D341Med (cell line): ENCODE measurements around the gene PCSK4.

Source experiments
- DNase-seq: peaks from one replicate; pipeline ENCODE4 v3.0.0; 2012; ENCODE audit warnings: low spot score

Gene PCSK4

DNA sequence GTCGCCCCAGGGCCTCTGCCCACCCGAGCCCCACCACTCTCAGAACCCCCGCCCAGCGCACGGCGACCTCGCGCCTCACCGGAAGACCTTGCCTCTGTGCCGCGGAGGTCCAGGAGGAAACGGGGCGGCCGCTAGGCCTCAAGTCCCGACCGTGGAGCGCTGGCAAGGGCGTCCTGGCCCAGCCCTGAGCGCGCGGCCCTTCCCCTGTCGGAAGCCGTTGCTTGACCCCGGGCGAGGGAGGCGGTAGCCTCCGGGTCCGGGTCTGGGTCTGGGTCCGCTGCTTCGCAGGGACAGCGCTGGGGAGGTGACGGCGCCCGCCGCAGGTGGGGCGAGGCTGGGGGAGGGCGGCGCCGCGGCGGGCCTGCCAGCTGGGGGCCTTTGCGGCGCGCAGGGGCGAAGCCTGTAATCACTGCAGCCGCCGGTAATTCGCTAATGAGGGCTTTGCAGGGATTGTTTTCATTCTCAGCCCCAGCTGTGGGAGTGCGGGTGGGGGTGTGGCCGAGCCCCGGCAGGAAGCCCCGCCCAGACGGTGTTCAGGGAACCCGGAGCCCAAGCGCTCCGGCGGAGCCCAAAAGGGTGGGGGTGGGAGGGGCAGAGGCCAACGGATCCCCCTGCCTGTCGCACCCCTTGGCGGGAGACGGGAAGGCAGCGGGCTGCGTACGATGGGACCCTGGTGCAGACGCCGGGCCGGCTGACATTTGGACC, 19.7 kb downstream of the PCSK4 start:
- DNase-seq: peak; percentile 96

DNA sequence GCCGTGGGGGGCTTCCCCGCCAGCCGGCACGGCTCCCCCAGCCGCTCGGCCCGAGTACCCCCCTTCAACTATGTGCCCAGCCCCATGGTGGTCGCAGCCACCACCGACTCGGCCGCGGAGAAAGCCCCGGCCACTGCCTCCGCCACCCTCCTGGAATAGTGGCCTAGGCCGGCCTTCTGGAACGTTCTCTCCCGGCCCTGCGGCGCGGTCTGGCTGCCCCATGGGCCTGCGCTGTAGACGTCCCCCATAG, 20.2 kb downstream of the PCSK4 start:
- DNase-seq: no peak

DNA sequence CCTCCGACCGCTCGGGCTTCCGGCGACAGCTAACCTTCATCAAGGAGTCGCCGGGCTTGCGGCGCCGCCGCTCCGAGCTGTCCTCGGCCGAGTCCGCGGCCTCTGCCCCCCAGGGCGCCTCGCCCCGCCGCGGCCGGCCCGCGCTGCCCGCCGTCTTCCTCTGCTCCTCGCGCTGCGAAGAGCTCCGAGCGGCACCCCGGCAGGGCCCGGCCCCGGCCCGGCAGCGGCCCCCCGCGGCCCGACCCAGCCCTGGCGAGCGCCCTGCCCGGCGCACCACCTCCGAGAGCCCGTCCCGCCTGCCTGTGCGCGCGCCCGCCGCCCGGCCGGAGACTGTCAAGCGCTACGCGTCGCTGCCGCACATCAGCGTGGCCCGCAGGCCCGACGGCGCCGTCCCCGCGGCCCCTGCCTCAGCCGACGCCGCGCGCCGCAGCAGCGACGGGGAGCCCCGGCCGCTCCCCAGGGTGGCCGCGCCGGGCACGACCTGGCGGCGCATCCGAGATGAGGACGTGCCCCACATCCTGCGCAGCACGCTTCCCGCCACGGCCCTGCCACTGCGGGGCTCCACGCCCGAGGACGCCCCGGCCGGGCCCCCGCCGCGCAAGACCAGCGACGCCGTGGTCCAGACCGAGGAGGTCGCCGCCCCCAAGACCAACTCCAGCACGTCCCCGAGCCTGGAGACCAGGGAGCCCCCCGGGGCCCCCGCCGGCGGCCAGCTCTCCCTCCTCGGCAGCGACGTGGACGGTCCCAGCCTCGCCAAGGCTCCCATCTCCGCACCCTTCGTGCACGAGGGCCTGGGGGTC, 20.7 kb downstream of the PCSK4 start:
- DNase-seq: peak; percentile 81

DNA sequence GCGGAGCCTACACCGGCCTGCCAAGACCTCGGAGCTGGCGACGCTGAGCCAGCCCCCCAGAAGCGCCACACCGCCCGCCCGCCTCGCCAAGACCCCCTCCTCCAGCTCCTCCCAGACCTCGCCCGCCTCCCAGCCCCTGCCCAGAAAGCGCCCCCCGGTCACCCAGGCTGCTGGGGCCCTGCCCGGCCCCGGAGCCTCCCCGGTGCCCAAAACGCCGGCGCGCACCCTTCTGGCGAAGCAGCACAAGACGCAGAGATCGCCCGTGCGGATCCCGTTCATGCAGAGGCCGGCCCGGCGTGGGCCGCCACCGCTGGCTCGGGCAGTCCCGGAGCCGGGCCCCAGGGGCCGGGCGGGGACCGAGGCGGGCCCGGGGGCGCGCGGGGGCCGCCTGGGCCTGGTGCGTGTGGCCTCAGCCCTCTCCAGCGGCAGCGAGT, 21.3 kb downstream of the PCSK4 start:
- DNase-seq: peak; percentile 79

DNA sequence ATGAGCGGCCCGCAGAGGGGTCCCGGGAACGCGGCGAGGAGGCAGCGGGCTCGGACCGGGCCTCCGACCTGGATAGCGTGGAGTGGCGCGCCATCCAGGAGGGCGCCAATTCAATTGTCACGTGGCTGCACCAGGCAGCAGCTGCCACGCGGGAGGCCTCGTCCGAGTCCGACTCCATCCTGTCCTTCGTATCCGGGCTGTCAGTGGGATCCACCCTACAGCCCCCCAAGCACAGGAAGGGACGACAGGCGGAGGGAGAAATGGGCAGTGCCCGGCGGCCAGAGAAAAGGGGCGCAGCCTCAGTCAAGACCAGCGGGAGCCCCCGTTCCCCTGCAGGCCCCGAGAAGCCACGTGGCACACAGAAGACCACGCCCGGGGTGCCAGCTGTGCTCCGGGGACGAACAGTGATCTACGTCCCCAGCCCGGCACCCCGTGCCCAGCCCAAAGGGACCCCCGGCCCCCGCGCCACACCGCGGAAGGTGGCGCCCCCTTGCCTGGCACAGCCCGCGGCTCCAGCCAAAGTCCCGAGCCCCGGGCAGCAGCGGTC, 21.8 kb downstream of the PCSK4 start:
- DNase-seq: no peak

DNA sequence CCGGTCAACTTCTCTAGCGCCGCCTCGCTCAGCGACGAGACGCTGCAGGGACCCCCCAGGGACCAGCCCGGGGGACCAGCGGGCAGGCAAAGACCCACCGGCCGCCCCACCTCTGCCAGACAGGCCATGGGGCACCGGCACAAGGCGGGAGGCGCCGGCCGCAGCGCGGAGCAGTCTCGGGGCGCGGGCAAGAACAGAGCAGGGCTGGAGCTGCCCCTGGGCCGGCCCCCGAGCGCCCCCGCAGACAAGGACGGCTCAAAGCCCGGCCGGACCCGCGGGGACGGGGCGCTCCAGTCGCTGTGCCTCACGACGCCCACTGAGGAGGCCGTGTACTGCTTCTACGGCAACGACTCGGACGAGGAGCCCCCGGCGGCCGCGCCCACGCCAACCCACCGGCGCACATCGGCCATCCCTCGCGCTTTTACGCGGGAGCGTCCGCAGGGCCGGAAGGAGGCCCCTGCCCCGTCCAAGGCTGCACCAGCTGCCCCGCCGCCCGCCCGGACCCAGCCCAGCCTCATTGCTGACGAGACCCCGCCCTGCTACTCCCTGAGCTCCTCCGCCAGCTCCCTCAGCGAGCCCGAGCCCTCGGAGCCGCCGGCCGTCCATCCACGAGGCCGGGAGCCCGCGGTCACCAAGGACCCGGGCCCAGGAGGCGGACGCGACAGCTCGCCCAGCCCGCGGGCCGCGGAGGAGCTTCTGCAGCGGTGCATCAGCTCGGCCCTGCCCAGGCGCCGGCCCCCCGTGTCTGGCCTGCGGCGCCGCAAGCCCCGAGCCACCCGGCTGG, 22.5 kb downstream of the PCSK4 start:
- no peak for DNase-seq

DNA sequence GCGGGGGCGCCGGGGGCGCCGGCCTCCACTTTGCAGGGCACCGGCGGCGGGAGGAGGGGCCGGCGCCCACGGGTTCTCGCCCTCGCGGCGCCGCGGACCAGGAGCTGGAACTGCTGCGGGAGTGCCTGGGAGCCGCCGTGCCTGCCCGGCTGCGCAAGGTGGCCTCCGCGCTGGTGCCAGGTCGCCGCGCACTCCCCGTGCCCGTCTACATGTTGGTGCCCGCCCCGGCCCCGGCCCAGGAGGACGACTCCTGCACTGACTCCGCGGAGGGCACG, 23.0 kb downstream of the PCSK4 start:
- no peak for DNase-seq

DNA sequence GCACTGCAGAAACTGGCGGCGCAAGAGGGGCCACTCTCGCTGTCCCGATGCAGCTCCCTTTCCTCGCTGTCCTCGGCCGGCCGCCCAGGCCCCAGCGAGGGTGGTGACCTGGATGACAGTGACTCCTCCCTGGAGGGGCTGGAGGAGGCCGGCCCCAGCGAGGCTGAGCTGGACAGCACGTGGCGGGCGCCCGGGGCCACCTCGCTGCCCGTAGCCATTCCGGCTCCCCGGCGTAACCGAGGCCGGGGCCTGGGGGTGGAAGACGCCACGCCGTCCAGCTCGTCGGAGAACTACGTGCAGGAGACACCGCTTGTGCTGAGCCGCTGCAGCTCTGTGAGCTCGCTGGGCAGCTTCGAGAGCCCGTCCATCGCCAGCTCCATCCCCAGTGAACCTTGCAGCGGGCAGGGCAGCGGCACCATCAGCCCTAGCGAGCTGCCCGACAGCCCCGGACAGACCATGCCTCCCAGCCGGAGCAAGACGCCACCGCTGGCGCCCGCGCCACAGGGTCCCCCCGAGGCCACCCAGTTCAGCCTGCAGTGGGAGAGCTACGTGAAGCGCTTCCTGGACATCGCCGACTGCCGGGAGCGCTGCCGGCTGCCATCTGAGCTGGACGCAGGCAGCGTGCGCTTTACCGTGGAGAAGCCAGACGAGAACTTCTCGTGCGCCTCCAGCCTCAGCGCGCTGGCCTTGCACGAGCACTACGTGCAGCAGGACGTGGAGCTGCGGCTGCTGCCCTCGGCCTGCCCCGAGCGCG, 23.5 kb downstream of the PCSK4 start:
- no peak for DNase-seq

DNA sequence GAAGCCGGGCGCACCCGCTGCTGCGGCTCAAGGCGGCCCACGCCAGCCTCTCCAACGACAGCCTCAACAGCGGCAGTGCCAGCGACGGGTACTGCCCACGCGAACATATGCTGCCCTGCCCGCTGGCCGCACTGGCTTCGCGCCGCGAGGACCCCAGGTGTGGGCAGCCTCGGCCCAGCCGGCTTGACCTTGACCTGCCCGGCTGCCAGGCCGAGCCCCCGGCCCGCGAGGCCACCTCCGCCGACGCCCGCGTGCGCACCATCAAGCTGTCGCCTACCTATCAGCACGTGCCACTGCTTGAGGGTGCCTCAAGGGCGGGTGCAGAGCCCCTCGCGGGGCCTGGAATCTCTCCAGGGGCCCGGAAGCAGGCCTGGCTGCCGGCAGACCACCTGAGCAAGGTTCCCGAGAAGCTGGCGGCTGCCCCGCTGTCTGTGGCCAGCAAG, 24.1 kb downstream of the PCSK4 start:
- no peak for DNase-seq

DNA sequence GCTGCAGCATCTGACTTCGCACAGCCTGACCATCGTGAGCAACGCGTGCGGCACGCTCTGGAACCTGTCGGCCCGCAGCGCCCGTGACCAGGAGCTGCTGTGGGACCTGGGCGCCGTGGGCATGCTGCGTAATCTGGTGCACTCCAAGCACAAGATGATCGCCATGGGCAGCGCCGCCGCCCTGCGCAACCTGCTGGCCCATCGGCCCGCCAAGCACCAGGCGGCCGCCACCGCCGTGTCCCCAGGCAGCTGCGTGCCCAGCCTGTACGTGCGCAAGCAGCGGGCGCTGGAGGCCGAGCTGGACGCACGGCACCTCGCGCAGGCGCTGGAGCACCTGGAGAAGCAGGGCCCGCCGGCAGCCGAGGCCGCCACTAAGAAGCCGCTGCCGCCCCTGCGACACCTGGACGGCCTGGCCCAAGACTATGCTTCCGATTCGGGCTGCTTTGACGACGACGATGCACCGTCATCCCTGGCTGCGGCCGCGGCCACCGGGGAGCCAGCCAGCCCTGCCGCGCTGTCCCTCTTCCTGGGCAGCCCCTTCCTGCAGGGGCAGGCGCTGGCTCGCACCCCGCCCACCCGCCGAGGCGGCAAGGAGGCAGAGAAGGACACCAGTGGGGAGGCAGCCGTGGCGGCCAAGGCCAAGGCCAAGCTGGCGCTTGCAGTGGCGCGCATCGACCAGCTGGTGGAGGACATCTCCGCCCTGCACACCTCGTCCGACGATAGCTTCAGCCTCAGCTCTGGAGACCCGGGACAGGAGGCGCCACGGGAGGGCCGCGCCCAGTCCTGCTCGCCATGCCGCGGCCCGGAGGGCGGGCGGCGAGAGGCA, 24.7 kb downstream of the PCSK4 start:
- peak; percentile 63 for DNase-seq

DNA sequence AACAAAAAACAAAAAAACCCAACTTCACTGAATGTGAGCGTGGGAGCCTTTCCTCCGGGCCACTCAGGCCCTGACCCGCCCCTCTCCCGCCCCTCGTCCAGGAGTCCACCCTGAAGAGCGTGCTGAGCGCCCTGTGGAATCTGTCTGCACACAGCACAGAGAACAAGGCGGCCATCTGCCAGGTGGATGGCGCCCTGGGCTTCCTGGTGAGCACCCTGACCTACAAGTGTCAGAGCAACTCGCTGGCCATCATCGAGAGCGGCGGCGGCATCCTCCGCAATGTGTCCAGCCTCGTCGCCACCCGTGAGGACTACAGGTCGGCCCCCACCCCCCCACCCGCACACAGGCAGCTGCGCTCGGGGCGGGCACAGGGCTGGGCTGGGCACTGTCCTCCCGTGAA, 28.3 kb downstream of the PCSK4 start:
- DNase-seq: no peak

DNA sequence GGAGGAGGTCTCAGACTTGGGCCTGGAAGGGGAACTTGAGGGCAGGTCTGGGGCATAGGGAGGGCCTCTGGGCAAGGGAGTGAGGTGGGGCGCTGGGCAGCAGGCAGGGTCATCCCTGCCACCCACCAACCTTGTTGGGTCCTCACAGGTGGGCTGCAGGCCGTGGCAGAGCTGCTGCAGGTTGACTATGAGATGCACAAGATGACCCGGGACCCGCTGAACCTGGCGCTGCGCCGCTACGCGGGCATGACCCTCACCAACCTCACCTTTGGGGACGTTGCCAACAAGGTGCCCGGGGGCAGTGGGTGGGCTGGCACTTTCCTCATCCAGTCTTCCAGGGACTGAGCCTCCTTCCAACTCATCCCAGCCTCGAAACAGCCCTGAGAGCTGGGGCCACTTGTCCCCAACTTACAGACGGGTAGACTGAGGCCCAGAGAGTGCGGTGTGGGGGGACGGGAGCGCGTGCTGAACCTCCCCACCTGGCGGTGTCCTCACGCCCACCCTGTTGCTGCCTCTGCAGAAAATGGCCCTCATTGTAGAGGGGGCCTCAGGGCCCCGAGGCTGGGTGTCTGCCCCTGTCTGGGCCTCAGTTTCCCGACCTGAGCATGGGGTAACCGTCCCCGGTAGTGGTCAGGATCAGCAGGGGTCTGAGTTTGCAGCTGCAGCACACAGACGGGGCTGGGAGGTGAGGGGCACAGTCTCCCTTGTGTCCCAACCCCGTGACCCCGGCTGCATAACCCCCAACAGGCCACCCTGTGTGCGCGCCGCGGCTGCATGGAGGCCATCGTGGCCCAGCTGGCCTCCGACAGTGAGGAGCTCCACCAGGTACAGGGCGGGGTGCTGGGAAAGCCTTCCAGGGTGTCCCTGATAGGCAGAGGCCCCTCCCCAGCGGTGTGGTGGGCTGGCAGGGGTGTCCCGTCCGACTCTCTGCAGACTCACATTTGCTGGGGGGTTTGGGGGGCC, 29.8 kb downstream of the PCSK4 start:
- DNase-seq: no peak

DNA sequence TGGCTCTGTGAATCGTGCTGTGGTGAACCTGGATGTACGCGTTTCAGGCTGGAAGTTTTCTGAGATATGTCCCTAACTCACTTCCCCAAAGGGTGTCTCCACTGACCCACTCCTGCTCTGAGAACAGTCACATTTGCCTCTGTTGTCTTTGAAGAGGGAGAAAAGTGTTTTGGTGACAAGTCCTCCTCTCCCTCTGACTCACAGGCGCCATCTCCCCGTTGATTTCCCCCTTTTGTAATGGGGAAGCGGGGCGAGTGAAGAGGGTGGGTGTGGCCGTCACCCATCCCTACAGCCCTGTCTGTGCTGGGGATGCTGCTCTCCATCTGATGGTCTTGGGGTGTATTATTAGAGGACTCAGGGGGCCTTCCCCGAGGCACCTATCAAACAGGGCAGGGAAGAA, 30.7 kb downstream of the PCSK4 start:
- DNase-seq: no peak

DNA sequence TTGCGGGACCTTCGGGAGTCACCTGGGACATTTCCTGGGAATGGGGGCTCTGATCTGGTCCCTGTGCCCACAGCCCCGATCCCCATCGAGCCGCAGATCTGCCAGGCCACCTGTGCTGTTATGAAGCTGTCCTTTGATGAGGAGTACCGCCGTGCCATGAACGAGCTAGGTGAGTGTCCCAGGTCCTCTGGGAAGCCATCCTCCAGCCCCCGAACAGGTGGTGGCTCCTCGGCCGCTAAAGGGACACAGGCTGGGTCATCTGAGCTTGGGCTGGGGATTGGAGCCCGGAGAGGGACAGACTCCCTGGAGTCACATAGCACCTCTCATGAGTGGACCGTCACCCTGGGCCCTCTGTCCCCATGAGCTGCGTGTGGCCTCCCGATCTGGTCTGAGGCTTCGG, 32.3 kb downstream of the PCSK4 start:
- no peak for DNase-seq

DNA sequence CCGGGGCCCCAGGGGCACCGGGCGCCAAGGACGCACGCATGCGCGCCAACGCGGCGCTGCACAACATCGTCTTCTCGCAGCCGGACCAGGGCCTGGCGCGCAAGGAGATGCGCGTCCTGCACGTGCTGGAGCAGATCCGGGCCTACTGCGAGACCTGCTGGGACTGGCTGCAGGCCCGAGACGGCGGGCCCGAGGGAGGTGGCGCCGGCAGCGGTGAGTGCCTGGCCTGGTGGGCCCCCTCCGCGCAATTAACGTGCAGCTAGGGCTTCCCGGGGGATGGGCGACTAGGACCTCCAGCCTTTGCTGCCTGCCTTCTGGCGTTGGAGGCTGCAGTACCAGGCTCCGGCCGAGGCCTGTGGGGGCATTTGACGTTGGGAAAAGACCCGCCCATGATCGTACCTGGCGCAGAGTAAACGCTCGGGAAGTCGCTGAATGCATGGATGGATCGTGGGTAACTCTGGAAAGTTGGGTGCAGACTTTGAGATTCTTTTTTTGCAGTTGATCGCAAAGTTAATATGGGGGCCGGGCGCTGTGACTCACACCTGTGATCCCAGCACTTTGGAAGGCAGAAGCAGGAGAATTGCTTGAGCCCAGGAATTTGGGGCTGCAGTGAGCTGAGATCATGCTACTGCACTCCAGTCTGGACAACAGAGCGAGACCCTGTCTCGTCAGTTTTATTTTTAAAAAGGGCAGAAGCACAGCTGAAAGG, 33.0 kb downstream of the PCSK4 start:
- DNase-seq: peak; percentile 58

DNA sequence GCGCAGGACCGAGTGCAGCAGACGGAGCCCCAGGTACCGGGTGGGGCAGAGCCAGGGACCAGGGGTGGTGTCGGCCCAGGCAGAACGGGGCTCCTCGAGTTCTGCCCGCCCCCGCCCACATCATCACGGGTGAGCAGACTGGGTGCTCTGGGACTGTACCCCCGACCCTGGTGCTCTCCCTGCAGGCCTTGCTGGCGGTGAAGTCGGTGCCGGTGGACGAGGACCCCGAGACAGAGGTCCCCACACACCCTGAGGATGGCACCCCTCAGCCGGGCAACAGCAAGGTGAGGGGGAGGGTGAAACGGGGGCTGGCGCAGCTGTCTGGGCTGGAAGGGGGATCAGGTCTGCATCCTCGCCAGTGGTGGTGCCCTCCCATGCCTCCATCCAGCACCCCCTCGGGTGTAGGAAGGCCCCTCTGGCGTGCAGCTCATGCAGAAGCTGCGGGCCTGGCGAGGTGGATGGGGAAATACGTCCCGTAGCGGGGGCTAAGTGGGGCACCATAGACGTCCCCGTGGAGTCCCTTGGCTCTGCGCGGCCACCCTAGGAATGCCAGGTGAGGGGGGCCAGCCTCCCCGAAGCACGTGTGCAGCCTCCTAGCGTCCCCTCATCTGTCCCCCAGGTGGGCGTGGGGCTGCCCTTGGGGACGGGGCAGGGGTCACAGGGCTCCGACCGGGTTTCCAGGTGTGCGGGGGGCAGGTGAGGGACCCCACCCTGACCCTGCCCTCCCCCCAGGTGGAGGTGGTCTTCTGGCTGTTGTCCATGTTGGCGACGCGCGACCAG, 33.8 kb downstream of the PCSK4 start:
- no peak for DNase-seq

DNA sequence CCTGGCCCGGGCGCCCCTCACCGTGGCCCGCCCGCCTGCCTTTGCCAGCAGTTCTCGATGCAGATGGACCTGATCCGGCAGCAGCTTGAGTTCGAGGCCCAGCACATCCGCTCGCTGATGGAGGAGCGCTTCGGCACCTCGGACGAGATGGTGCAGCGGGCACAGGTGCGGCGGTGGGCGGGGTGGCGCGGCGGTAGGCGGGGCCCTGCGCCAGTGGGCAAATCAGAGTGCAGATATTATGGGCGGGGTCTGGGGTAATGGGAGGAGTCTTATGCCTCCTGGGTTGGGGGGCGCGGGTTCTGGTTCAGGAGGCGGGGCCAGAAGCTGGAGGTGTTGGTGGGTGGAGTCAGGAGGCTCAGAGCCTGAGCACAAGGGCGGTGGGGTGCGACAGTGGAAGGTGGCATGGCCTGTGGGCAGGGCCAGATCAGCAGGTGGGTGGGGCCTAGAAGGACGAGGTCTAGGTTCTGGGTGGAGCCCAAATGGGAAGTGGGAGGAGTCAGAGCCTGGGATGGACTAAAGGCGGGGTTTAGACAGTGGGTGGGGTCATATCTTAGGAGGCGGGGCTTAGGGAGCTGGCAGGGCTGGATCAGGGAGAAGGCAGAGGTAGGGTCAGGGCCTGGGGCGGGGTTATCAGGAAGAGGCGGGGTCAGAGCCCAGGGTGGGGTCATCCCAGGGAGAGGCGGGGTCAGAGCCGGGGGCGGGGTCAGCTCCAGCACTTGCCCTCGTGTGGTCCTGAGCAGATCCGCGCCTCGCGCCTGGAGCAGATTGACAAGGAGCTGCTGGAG, 34.6 kb downstream of the PCSK4 start:
- DNase-seq: peak; percentile 79

DNA sequence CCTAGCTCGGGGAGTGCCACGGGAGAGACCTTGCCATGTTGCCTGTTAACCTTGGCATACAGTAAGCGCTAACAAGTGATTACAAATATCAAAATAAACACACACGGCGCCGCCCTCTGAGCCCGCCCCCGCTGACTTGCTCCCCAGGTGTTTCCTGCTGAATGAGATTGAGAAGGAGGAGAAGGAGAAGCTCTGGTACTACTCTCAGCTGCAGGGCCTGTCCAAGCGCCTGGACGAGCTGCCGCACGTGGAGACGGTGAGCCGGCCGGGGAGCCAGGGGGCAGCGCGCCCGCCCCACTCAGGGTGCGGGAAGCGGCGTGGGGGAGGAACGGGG, 35.2 kb downstream of the PCSK4 start:
- DNase-seq: no peak
